HFFc6 (cell line): Measurements from ENCODE around the gene DAP3. TPM values are rescaled to one million over a fixed set of nuclear protein-coding genes. Genes with fewer than 3 reads are reported as not detected.
"Not testable (repeated sequence)": the region's sequence is repeated elsewhere in the genome, so short reads cannot be mapped to it uniquely, and the experiment has no call there.

Experiments used
- DNase-seq: peaks from one replicate; pipeline ENCODE4 v3.0.0-alpha.2; 2018
- H3K27ac Mint-ChIP-seq: 2 replicates; pipeline ENCODE4 v1.8.0; 2020; ENCODE audit warnings: mild to moderate bottlenecking, mixed read lengths
- H3K27me3 Mint-ChIP-seq: 2 replicates; pipeline ENCODE4 v1.8.0; 2021; ENCODE audit warnings: mild to moderate bottlenecking, moderate library complexity, mixed read lengths; ENCODE audit not compliant: insufficient read depth
- H3K36me3 Mint-ChIP-seq: 2 replicates; pipeline ENCODE4 v1.8.0; 2021; ENCODE audit warnings: low read depth, mixed read lengths
- H3K4me1 Mint-ChIP-seq: 2 replicates; pipeline ENCODE4 v1.8.0; 2020; ENCODE audit warnings: low read depth, mixed read lengths
- H3K4me3 Mint-ChIP-seq: 2 replicates; pipeline ENCODE4 v1.8.0; 2020; ENCODE audit warnings: mild to moderate bottlenecking, moderate library complexity, mixed read lengths
- H3K9me3 Mint-ChIP-seq: 2 replicates; pipeline ENCODE4 v1.8.0; 2020; ENCODE audit warnings: mild to moderate bottlenecking, mixed read lengths
- CTCF ChIP-seq: fragments of 200-600 bp; sonication (generic); IDR thresholded peaks from 2 replicates; pipeline ENCODE4 v1.5.0; 2021; ENCODE audit warnings: antibody characterized with exemption, mild to moderate bottlenecking
- total RNA-seq, 6 experiments: library from RNA; stranded (reverse); fragmentation: NEBNext Ultra II Directional; extraction: Animal tissue kit (Norgen Biotek cat#: 25700); gene quantifications; 2 replicates in 1 of 6; 3 replicates in 5 of 6; pipeline ENCODE4 v1.2.3, GENCODE V29; 2021

The DAP3 gene
- total RNA-seq, 6 experiments from 2014 or later = 100 to 110 (median 104) TPM

DNA sequence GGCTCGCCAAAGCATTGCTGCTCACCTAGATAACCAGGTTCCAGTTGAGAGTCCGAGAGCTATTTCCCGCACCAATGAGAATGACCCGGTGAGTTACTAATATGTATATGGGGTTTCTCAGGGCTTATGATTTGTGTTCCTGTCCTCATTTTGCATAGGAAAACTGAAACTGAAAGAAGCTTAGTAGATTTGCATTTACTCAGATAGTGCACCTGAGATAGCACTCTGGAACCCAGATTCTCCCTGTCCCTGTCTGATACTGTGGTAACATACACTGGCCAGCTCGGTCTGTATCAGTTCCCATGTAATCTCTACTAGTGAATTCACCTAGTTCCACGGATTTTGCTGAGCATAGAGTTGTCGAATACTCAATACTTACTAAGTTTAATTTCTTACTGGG is 28.1 kb downstream of the DAP3 start:
- Mint-ChIP-seq H3K4me3 (no peak overlapping the region), H3K9me3 (no peaks in the 10 kb centered on the region), H3K4me1 (no peaks in the 10 kb centered on the region), H3K27ac (no peak overlapping the region), H3K27me3 (no peaks in the 10 kb centered on the region; the same call in none of the 2 replicates), H3K36me3 (peaks cover 23% of the 10 kb centered on the region; the same call in 1 of the 2 replicates)
- TF ChIP-seq CTCF = no peak
- DNase-seq = no peak

DNA sequence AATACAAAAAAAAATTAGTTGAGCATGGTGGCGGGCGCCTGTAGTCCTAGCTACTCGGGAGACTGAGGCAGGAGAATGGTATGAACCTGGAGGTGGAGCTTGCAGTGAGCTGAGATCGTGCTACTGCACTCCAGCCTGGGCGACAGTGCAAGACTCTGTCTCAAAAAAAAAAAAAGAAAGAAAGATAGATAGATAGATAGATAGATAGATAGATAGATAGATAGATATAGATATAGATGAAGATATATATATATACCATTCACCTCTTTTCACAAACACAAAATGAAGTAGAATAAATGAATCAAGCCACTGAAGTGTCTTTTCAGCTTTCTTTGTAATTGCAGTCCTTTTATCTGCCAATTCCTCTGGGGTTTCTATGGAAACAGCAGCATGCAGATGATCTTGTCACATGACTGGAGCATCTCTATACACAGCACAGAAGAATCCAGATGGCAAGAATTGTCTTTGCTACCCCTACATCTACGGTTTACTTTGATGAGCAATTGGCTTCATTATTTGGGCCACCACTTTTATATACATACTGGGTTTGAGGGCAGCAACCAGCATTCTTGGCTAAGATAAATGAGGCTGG is 29.7 kb downstream of the DAP3 start:
- H3K27me3 Mint-ChIP-seq, DNase-seq, H3K4me3 Mint-ChIP-seq, H3K27ac Mint-ChIP-seq, H3K9me3 Mint-ChIP-seq, H3K4me1 Mint-ChIP-seq: not testable (repeated sequence)
- H3K36me3 Mint-ChIP-seq = peaks cover 18% of the 10 kb centered on the region; the same call in 1 of the 2 replicates

DNA sequence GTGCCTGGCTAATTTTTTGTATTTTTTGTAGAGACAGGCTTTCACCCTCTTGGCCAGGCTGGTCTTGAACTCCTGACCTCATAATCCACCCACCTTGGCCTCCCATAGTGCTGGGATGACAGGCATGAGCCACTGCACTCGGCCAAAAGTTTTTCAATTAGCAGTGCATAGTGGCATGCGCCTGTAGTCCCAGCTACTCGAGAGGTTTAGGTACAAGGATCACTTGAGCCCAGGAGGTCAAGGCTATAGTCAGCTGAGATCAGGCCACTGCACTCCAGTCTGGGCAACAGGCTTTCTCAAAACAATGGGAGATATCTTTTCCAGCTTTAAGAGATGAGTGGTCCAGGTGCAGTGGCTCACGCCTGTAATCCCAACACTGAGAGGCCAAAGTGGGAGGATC is 30.8 kb downstream of the DAP3 start:
- no peak overlapping the region for H3K27ac Mint-ChIP-seq
- H3K4me3 Mint-ChIP-seq = no peak overlapping the region
- no peaks in the 10 kb centered on the region for H3K9me3 Mint-ChIP-seq
- no peaks in the 10 kb centered on the region for H3K4me1 Mint-ChIP-seq
- DNase-seq = no peak
- H3K36me3 Mint-ChIP-seq = peaks cover 17% of the 10 kb centered on the region; the same call in 1 of the 2 replicates
- no peak for TF ChIP-seq CTCF
- H3K27me3 Mint-ChIP-seq = no peaks in the 10 kb centered on the region; the same call in none of the 2 replicates

- Mint-ChIP-seq H3K27ac (no peak overlapping the region), H3K4me1 (no peaks in the 10 kb centered on the region), H3K36me3 (0 out of 2 replicates have a peak, but pooled peaks cover 9% of the 10 kb centered on the region), H3K4me3 (no peak overlapping the region), H3K9me3 (no peaks in the 10 kb centered on the region), H3K27me3 (peaks cover 1% of the 10 kb centered on the region)
- TF ChIP-seq CTCF = no peak
- DNase-seq = no peak
Measured at GRCh38 chr1:155725142-155725541, 36.3 kb downstream of the DAP3 start.

GRCh38 chr1:155729031-155729898 is 40.4 kb downstream of the DAP3 start:
- peaks cover 2% of the 10 kb centered on the region; the same call in 1 of the 2 replicates for H3K36me3 Mint-ChIP-seq
- DNase-seq = peak; percentile 73
- peak; percentile 85 for TF ChIP-seq CTCF

GRCh38 chr1:155740995-155741394 is 52.1 kb downstream of the DAP3 start:
- Mint-ChIP-seq H3K9me3 (no peaks in the 10 kb centered on the region), H3K4me3 (no peak overlapping the region), H3K27me3 (peaks cover 3% of the 10 kb centered on the region; the same call in 1 of the 2 replicates), H3K27ac (no peak overlapping the region), H3K36me3 (peaks cover 9% of the 10 kb centered on the region), H3K4me1 (no peaks in the 10 kb centered on the region)
- TF ChIP-seq CTCF = no peak
- DNase-seq = no peak

More at GRCh38 chr1:155729031-155729898, 40.4 kb downstream of the DAP3 start:
- peaks cover 1% of the 10 kb centered on the region; the same call in 1 of the 2 replicates for H3K27me3 Mint-ChIP-seq
- H3K27ac Mint-ChIP-seq = peak overlapping the region; percentile 51
- no peaks in the 10 kb centered on the region for H3K9me3 Mint-ChIP-seq
- H3K4me3 Mint-ChIP-seq = no peak overlapping the region
- no peaks in the 10 kb centered on the region for H3K4me1 Mint-ChIP-seq
